ENCODE data around the gene KRTAP12-4.
A peak's percentile ranks its signal among the peaks of the same experiment; 100 is the strongest.
"Not testable (repeated sequence)": the region's sequence is repeated elsewhere in the genome, so short reads cannot be mapped to it uniquely, and the experiment has no call there.

KRTAP12-4 gene

GRCh38 chr21:44630440-44630839 is 24.0 kb downstream of the KRTAP12-4 start:
- Mint-ChIP-seq H3K27ac (ENCODE audit: low read depth) (peak overlapping the region; percentile 83), H3K9me3 (peaks cover 34% of the 10 kb centered on the region), H3K4me1 (peaks cover 45% of the 10 kb centered on the region), H3K4me3 (peak overlapping the region; percentile 19), H3K36me3 (ENCODE audit: insufficient read depth) (peaks cover 5% of the 10 kb centered on the region), H3K27me3 (no peaks in the 10 kb centered on the region)
- ATAC-seq (replicated peaks; ENCODE audit: extremely low read depth, poor library complexity, severe bottlenecking): no peak
- DNase-seq (ENCODE audit: low spot score in 2 of 2): no peak

- ATAC-seq (replicated peaks; ENCODE audit: extremely low read depth, poor library complexity, severe bottlenecking): no peak
Measured at GRCh38 chr21:44628707-44629391, 25.6 kb downstream of the KRTAP12-4 start.

DNA sequence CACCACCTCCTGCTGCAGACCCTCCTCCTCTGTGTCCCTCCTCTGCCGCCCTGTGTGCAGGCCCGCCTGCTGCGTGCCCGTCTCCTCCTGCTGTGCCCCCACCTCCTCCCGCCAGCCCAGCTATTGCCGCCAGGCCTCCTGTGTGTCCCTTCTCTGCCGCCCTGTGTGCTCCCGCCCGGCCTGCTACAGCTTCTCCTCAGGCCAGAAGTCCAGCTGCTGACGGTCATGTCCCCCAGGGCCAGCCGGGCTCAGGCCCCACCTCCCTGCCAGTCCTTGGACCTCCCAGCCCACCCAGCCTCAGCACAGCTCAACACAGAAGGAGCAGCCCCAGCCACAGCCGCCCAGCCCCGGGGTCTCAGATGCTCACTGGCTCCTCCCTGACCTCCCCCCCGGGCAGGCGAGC is 26.6 kb downstream of the KRTAP12-4 start:
- ATAC-seq (replicated peaks; ENCODE audit: extremely low read depth, poor library complexity, severe bottlenecking); H3K27me3 Mint-ChIP-seq; H3K36me3 Mint-ChIP-seq (ENCODE audit: insufficient read depth); H3K4me3 Mint-ChIP-seq; DNase-seq (ENCODE audit: low spot score in 2 of 2): not testable (repeated sequence)
- peak overlapping the region; percentile 91 for H3K27ac Mint-ChIP-seq (ENCODE audit: low read depth)
- H3K4me1 Mint-ChIP-seq: peaks cover 64% of the 10 kb centered on the region
- peaks cover 47% of the 10 kb centered on the region for H3K9me3 Mint-ChIP-seq

More at GRCh38 chr21:44628707-44629391, 25.6 kb downstream of the KRTAP12-4 start:
- peaks cover 4% of the 10 kb centered on the region for H3K36me3 Mint-ChIP-seq (ENCODE audit: insufficient read depth)
- no peaks in the 10 kb centered on the region for H3K27me3 Mint-ChIP-seq
- peaks cover 43% of the 10 kb centered on the region for H3K9me3 Mint-ChIP-seq
- no peak for DNase-seq (ENCODE audit: low spot score in 2 of 2)
- H3K27ac Mint-ChIP-seq (ENCODE audit: low read depth): peak overlapping the region; percentile 83
- H3K4me1 Mint-ChIP-seq: peaks cover 57% of the 10 kb centered on the region
- peak overlapping the region; percentile 19 for H3K4me3 Mint-ChIP-seq

GRCh38 chr21:44627181-44627822 is 27.2 kb downstream of the KRTAP12-4 start:
- Mint-ChIP-seq H3K4me3 (peak overlapping the region; percentile 9), H3K27ac (ENCODE audit: low read depth) (peak overlapping the region; percentile 91), H3K9me3 (peaks cover 52% of the 10 kb centered on the region), H3K4me1 (peaks cover 64% of the 10 kb centered on the region)
- ATAC-seq (replicated peaks; ENCODE audit: extremely low read depth, poor library complexity, severe bottlenecking); H3K36me3 Mint-ChIP-seq (ENCODE audit: insufficient read depth); H3K27me3 Mint-ChIP-seq; DNase-seq (ENCODE audit: low spot score in 2 of 2): not testable (repeated sequence)

DNA sequence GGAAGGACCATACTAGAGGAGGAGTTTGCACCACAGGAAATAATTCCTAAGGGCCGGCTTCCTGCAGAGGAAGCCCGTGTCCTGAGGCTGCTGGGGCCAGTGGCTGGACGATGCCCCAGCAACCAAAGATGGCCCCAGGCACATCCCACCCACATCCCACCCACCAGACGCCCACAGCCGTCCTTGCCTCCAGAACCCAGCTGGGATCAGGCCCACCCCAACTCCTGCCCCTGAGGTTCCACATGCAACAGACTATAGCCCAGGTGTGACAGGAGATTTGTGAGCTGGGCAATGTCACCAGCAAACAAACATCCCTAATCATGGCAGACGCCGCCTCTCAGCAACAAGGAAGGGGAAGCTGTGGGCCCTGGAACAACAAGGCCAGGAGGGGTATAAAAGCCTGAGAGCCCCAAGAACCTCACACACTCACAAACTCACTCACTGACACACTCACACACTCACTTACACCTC is 27.8 kb downstream of the KRTAP12-4 start, which contains the start of gene KRTAP10-9:
Gene KRTAP10-9, plus strand, starts transcription at position 421 of the 471 bp plus-strand sequence. CDS start 79 bp downstream, outside the sequence.
- H3K36me3 Mint-ChIP-seq (ENCODE audit: insufficient read depth): peaks cover 5% of the 10 kb centered on the region
- H3K9me3 Mint-ChIP-seq: peaks cover 49% of the 10 kb centered on the region
- ATAC-seq (replicated peaks; ENCODE audit: extremely low read depth, poor library complexity, severe bottlenecking): no peak
- no peak for DNase-seq (ENCODE audit: low spot score in 2 of 2)
- H3K4me1 Mint-ChIP-seq: peaks cover 64% of the 10 kb centered on the region
- peak within 1 kb of the TSS; percentile 32 for H3K4me3 Mint-ChIP-seq
- peak within 1 kb of the TSS; percentile 91 for H3K27ac Mint-ChIP-seq (ENCODE audit: low read depth)
- no peaks in the 10 kb centered on the region for H3K27me3 Mint-ChIP-seq

DNA sequence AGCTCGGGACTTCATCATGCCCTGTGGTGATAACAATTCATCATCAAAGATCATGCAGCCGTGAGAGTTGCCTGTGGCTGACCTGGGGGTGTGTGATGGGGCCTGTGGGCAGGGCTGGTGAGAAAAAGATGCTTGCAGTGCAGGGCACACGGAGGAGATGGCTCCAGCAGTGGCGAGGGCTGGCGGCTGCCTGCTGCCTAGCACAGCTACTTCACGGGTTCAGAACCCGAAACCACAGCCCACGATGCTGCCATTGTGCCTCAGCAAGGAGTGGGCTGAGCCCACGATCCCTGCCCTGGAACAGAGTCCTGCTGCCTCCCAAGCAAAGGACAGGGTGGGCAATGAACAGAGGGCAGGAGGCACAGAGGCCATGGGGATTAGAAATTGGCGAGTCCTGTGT is 28.2 kb downstream of the KRTAP12-4 start:
- peaks cover 44% of the 10 kb centered on the region for H3K9me3 Mint-ChIP-seq
- H3K27ac Mint-ChIP-seq (ENCODE audit: low read depth): peak overlapping the region; percentile 75
- DNase-seq (ENCODE audit: low spot score in 2 of 2) (peak in 1 of 2 donors; percentile 41), ATAC-seq (replicated peaks; ENCODE audit: extremely low read depth, poor library complexity, severe bottlenecking) (peak; percentile 94)
- H3K36me3 Mint-ChIP-seq (ENCODE audit: insufficient read depth): peaks cover 5% of the 10 kb centered on the region
- H3K4me3 Mint-ChIP-seq: peak overlapping the region; percentile 32
- H3K4me1 Mint-ChIP-seq: peaks cover 63% of the 10 kb centered on the region
- no peaks in the 10 kb centered on the region for H3K27me3 Mint-ChIP-seq

- no peak for DNase-seq (ENCODE audit: low spot score in 2 of 2)
- peak overlapping the region; percentile 75 for H3K27ac Mint-ChIP-seq (ENCODE audit: low read depth)
Measured at GRCh38 chr21:44625756-44626155, 28.7 kb downstream of the KRTAP12-4 start.

DNA sequence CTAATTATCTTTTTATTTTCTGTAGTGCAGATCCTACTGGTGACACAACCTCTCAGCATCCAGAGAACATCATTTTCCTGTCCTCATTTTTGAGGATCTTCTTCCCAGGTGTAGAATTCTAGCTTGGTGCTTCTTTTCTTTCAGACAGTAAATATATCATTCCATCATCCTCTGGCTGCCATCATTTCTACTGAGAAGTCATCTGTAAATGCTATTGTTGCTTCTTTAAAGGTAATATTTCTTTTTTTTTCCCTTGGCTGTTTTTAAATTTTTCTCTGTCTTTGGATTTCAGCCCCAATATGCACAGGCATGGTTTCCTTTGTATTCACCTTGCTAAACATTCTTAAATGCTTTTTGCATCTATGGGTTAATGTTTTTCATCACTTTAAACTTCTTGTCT is 30.9 kb downstream of the KRTAP12-4 start:
- no peak for ATAC-seq (replicated peaks; ENCODE audit: extremely low read depth, poor library complexity, severe bottlenecking)
- Mint-ChIP-seq H3K27me3 (no peaks in the 10 kb centered on the region), H3K27ac (ENCODE audit: low read depth) (no peak overlapping the region), H3K36me3 (ENCODE audit: insufficient read depth) (peaks cover 10% of the 10 kb centered on the region), H3K4me3 (no peak overlapping the region), H3K9me3 (peaks cover 47% of the 10 kb centered on the region), H3K4me1 (peaks cover 66% of the 10 kb centered on the region)
- DNase-seq (ENCODE audit: low spot score in 2 of 2): no peak

More at GRCh38 chr21:44625756-44626155, 28.7 kb downstream of the KRTAP12-4 start:
- ATAC-seq (replicated peaks; ENCODE audit: extremely low read depth, poor library complexity, severe bottlenecking): no peak
- H3K27me3 Mint-ChIP-seq: no peaks in the 10 kb centered on the region
- peaks cover 41% of the 10 kb centered on the region for H3K9me3 Mint-ChIP-seq
- peak overlapping the region; percentile 32 for H3K4me3 Mint-ChIP-seq
- peaks cover 60% of the 10 kb centered on the region for H3K4me1 Mint-ChIP-seq
- H3K36me3 Mint-ChIP-seq (ENCODE audit: insufficient read depth): peaks cover 5% of the 10 kb centered on the region

GRCh38 chr21:44619886-44620285 is 34.6 kb downstream of the KRTAP12-4 start:
- Mint-ChIP-seq H3K27me3 (no peaks in the 10 kb centered on the region), H3K27ac (ENCODE audit: low read depth) (peak overlapping the region; percentile 95), H3K4me3 (peak overlapping the region; percentile 67), H3K4me1 (peaks cover 68% of the 10 kb centered on the region), H3K36me3 (ENCODE audit: insufficient read depth) (peaks cover 10% of the 10 kb centered on the region), H3K9me3 (peaks cover 47% of the 10 kb centered on the region)
- DNase-seq (ENCODE audit: low spot score in 2 of 2) (no peak), ATAC-seq (replicated peaks; ENCODE audit: extremely low read depth, poor library complexity, severe bottlenecking) (no peak)

DNA sequence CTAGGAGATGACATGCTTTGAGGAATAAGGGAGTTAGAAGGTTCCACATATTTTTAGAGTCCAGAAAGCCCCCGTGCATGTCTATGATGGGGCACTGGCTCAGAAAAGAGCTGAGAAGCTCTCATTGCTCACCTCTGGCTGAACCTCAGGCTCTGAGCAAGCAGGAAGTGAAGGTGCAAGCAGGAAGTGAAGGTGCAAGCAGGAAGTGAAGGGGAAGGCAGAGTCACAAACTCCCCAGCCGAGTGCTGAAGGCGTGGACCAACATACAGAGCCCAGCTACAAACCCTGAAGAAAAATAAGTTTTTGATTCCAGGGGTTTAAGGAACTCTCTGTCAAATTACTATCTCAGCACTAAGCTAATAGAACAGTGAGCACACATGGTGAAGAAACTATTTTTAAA is 35.5 kb downstream of the KRTAP12-4 start:
- peaks cover 64% of the 10 kb centered on the region for H3K4me1 Mint-ChIP-seq
- H3K36me3 Mint-ChIP-seq (ENCODE audit: insufficient read depth): peaks cover 10% of the 10 kb centered on the region
- H3K4me3 Mint-ChIP-seq: peak overlapping the region; percentile 67
- H3K27ac Mint-ChIP-seq (ENCODE audit: low read depth): peak overlapping the region; percentile 95
- ATAC-seq (replicated peaks; ENCODE audit: extremely low read depth, poor library complexity, severe bottlenecking): peak; percentile 99
- H3K9me3 Mint-ChIP-seq: peaks cover 39% of the 10 kb centered on the region
- peak in 1 of 2 donors; percentile 52 for DNase-seq (ENCODE audit: low spot score in 2 of 2)
- H3K27me3 Mint-ChIP-seq: no peaks in the 10 kb centered on the region

GRCh38 chr21:44618504-44618903 is 36.0 kb downstream of the KRTAP12-4 start:
- peaks cover 60% of the 10 kb centered on the region for H3K4me1 Mint-ChIP-seq
- no peaks in the 10 kb centered on the region for H3K27me3 Mint-ChIP-seq
- peak overlapping the region; percentile 67 for H3K4me3 Mint-ChIP-seq
- H3K27ac Mint-ChIP-seq (ENCODE audit: low read depth): peak overlapping the region; percentile 95
- DNase-seq (ENCODE audit: low spot score in 2 of 2): no peak
- ATAC-seq (replicated peaks; ENCODE audit: extremely low read depth, poor library complexity, severe bottlenecking): peak; percentile 29
- H3K9me3 Mint-ChIP-seq: peaks cover 35% of the 10 kb centered on the region
- peaks cover 9% of the 10 kb centered on the region for H3K36me3 Mint-ChIP-seq (ENCODE audit: insufficient read depth)

DNA sequence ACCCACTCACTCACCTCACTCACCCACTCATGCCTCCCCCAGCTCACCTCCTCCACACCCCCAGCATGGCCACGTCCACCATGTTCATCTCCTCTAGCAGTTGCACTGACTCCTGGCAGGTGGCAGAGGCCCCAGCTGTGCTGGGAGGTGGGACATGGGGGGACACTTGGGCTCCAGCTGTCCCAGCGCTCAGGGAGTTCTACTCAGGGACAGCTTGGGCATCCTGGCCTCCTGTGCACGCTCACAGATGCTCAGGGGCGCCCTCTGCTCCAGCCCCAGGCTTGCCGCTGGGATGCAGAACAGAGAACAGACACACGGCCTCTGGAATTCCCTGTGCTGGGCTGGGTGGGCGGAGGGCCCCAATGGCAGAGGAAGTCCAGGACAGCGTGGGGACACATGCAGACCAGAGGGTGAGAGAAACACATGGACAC is 37.4 kb downstream of the KRTAP12-4 start:
- Mint-ChIP-seq H3K9me3 (peaks cover 21% of the 10 kb centered on the region), H3K4me3 (peak overlapping the region; percentile 1), H3K4me1 (peaks cover 63% of the 10 kb centered on the region), H3K27ac (ENCODE audit: low read depth) (no peak overlapping the region), H3K27me3 (no peaks in the 10 kb centered on the region), H3K36me3 (ENCODE audit: insufficient read depth) (peaks cover 7% of the 10 kb centered on the region)
- ATAC-seq (replicated peaks; ENCODE audit: extremely low read depth, poor library complexity, severe bottlenecking) (no peak), DNase-seq (ENCODE audit: low spot score in 2 of 2) (no peak)

GRCh38 chr21:44616591-44616926 is 37.9 kb downstream of the KRTAP12-4 start:
- Mint-ChIP-seq H3K36me3 (ENCODE audit: insufficient read depth) (peaks cover 7% of the 10 kb centered on the region), H3K4me3 (peak overlapping the region; percentile 1), H3K9me3 (peaks cover 21% of the 10 kb centered on the region), H3K27ac (ENCODE audit: low read depth) (no peak overlapping the region), H3K27me3 (no peaks in the 10 kb centered on the region), H3K4me1 (peaks cover 63% of the 10 kb centered on the region)
- DNase-seq (ENCODE audit: low spot score in 2 of 2) (no peak), ATAC-seq (replicated peaks; ENCODE audit: extremely low read depth, poor library complexity, severe bottlenecking) (no peak)
